HAP-1 (cell line): ENCODE data around the gene NUDT19.
"Not testable (repeated sequence)": the region's sequence is repeated elsewhere in the genome, so short reads cannot be mapped to it uniquely, and the experiment has no call there.

Experiments
- DNase-seq, 2 experiments: peaks; one replicate each; pipeline ENCODE4 v3.0.0-alpha.2; 2016 to 2020; ENCODE audit warnings: low spot score in 2 of 2
- H3K27me3 ChIP-seq: fragments of 250-450 bp; sonication (Bioruptor Pico); 2 replicates; pipeline ENCODE4 v1.5.1; 2020; ENCODE audit warnings: low read depth, mild to moderate bottlenecking, moderate library complexity
- H3K36me3 ChIP-seq: fragments of 250-450 bp; sonication (Bioruptor Pico); replicated peaks from 2 replicates; pipeline ENCODE4 v1.5.1; 2020; ENCODE audit warnings: mild to moderate bottlenecking
- H3K4me1 ChIP-seq: fragments of 250-450 bp; sonication (Bioruptor Pico); 2 replicates; pipeline ENCODE4 v1.5.1; 2020; ENCODE audit warnings: mild to moderate bottlenecking
- H3K4me3 ChIP-seq: fragments of 250-450 bp; sonication (Bioruptor Pico); 2 replicates; pipeline ENCODE4 v1.5.1; 2020; ENCODE audit warnings: mild to moderate bottlenecking, moderate library complexity
- H3K9me3 ChIP-seq: fragments of 250-450 bp; sonication (Bioruptor Pico); 2 replicates; pipeline ENCODE4 v1.5.1; 2020; ENCODE audit warnings: mild to moderate bottlenecking, moderate library complexity
- in situ Hi-C: fragments of 300-500 bp; cut with MboI; formaldehyde crosslinking; loops from 3 replicates; pipeline ENCODE4 v1.14.3; 2020; ENCODE audit warnings: low sequenced_read_pairs, inconsistent platforms, mixed read lengths

Gene NUDT19

GRCh38 chr19:32700129-32700528 lies 8.5 kb downstream of the NUDT19 start:
- H3K4me3 ChIP-seq, H3K4me1 ChIP-seq, DNase-seq, in situ Hi-C loops, H3K27me3 ChIP-seq: not testable (repeated sequence)
- Histone ChIP-seq H3K36me3 (peaks cover 76% of the 10 kb centered on the region), H3K9me3 (peaks cover 15% of the 10 kb centered on the region; the same call in 1 of the 2 replicates)

GRCh38 chr19:32702010-32702409 lies 10.4 kb downstream of the NUDT19 start:
- no peak for DNase-seq
- H3K27me3 ChIP-seq: no peaks in the 10 kb centered on the region
- H3K36me3 ChIP-seq: peaks cover 69% of the 10 kb centered on the region
- H3K9me3 ChIP-seq: peaks cover 15% of the 10 kb centered on the region; the same call in 1 of the 2 replicates
- H3K4me3 ChIP-seq: no peak overlapping the region
- H3K4me1 ChIP-seq: no peaks in the 10 kb centered on the region
- in situ Hi-C loops: no loop called here

- Histone ChIP-seq H3K36me3 (peaks cover 57% of the 10 kb centered on the region), H3K9me3 (peaks cover 15% of the 10 kb centered on the region; the same call in 1 of the 2 replicates)
- H3K27me3 ChIP-seq, in situ Hi-C loops, H3K4me3 ChIP-seq, DNase-seq, H3K4me1 ChIP-seq: not testable (repeated sequence)
Measured at GRCh38 chr19:32704006-32704405, 12.4 kb downstream of the NUDT19 start.

GRCh38 chr19:32708457-32708856 lies 16.8 kb downstream of the NUDT19 start:
- Histone ChIP-seq H3K4me1 (no peaks in the 10 kb centered on the region), H3K4me3 (no peak overlapping the region), H3K9me3 (peaks cover 10% of the 10 kb centered on the region; the same call in 1 of the 2 replicates), H3K27me3 (no peaks in the 10 kb centered on the region), H3K36me3 (peaks cover 51% of the 10 kb centered on the region)
- no peak for DNase-seq
- in situ Hi-C loops: no loop called here

GRCh38 chr19:32709032-32709431 lies 17.4 kb downstream of the NUDT19 start:
- no peak for DNase-seq
- no peak overlapping the region for H3K4me3 ChIP-seq
- peaks cover 48% of the 10 kb centered on the region for H3K36me3 ChIP-seq
- no peaks in the 10 kb centered on the region for H3K27me3 ChIP-seq
- in situ Hi-C loops: no loop called here
- no peaks in the 10 kb centered on the region for H3K4me1 ChIP-seq
- H3K9me3 ChIP-seq: peaks cover 6% of the 10 kb centered on the region; the same call in 1 of the 2 replicates

GRCh38 chr19:32711747-32712146 lies 20.1 kb downstream of the NUDT19 start:
- DNase-seq: no peak
- no peaks in the 10 kb centered on the region for H3K9me3 ChIP-seq
- H3K36me3 ChIP-seq: peaks cover 39% of the 10 kb centered on the region
- no peak overlapping the region for H3K4me3 ChIP-seq
- H3K4me1 ChIP-seq: no peaks in the 10 kb centered on the region
- in situ Hi-C loops: no loop called here
- H3K27me3 ChIP-seq: no peaks in the 10 kb centered on the region

GRCh38 chr19:32716203-32716602 lies 24.6 kb downstream of the NUDT19 start:
- H3K27me3 ChIP-seq, H3K4me3 ChIP-seq, in situ Hi-C loops, H3K9me3 ChIP-seq, DNase-seq, H3K4me1 ChIP-seq: not testable (repeated sequence)
- peaks cover 25% of the 10 kb centered on the region for H3K36me3 ChIP-seq

GRCh38 chr19:32717496-32717895 lies 25.9 kb downstream of the NUDT19 start:
- H3K36me3 ChIP-seq: peaks cover 16% of the 10 kb centered on the region
- H3K4me1 ChIP-seq: no peaks in the 10 kb centered on the region
- no peaks in the 10 kb centered on the region for H3K9me3 ChIP-seq
- in situ Hi-C loops: no loop called here
- no peak overlapping the region for H3K4me3 ChIP-seq
- no peak for DNase-seq
- no peaks in the 10 kb centered on the region for H3K27me3 ChIP-seq

GRCh38 chr19:32718286-32718685 lies 26.7 kb downstream of the NUDT19 start:
- DNase-seq: no peak
- H3K4me3 ChIP-seq: no peak overlapping the region
- H3K27me3 ChIP-seq: no peaks in the 10 kb centered on the region
- H3K4me1 ChIP-seq: no peaks in the 10 kb centered on the region
- peaks cover 10% of the 10 kb centered on the region for H3K36me3 ChIP-seq
- H3K9me3 ChIP-seq: no peaks in the 10 kb centered on the region
- in situ Hi-C loops: no loop called here

- H3K9me3 ChIP-seq: no peaks in the 10 kb centered on the region
- peaks cover 4% of the 10 kb centered on the region for H3K36me3 ChIP-seq
- no peaks in the 10 kb centered on the region for H3K27me3 ChIP-seq
- no peaks in the 10 kb centered on the region for H3K4me1 ChIP-seq
- in situ Hi-C loops: no loop called here
- H3K4me3 ChIP-seq: no peak within 1 kb of the TSS
- DNase-seq: peak in 1 of 2 experiments; percentile 25
Measured at GRCh38 chr19:32719611-32720059, 28.0 kb downstream of the NUDT19 start, which contains the start of gene TDRD12. TDRD12 (plus strand) TSS chr19:32719767; CDS start chr19:32720073, 306 bp downstream.

- in situ Hi-C loops: no loop called here
- no peak overlapping the region for H3K4me3 ChIP-seq
- no peaks in the 10 kb centered on the region for H3K9me3 ChIP-seq
- DNase-seq: no peak
- no peaks in the 10 kb centered on the region for H3K27me3 ChIP-seq
- no peaks in the 10 kb centered on the region for H3K4me1 ChIP-seq
- H3K36me3 ChIP-seq: 0 out of 2 replicates have a peak, but pooled peaks cover 4% of the 10 kb centered on the region
Measured at GRCh38 chr19:32720216-32720935, 28.8 kb downstream of the NUDT19 start.

- DNase-seq: no peak
- H3K27me3 ChIP-seq: no peaks in the 10 kb centered on the region
- no peaks in the 10 kb centered on the region for H3K4me1 ChIP-seq
- no peak overlapping the region for H3K4me3 ChIP-seq
- no peaks in the 10 kb centered on the region for H3K9me3 ChIP-seq
- in situ Hi-C loops: no loop called here
- 0 out of 2 replicates have a peak, but pooled peaks cover 4% of the 10 kb centered on the region for H3K36me3 ChIP-seq
Measured at GRCh38 chr19:32720936-32721250, 29.3 kb downstream of the NUDT19 start.

GRCh38 chr19:32735936-32736335 lies 44.3 kb downstream of the NUDT19 start:
- Histone ChIP-seq H3K36me3 (no peaks in the 10 kb centered on the region), H3K27me3 (no peaks in the 10 kb centered on the region; the same call in 1 of the 2 replicates), H3K4me1 (no peaks in the 10 kb centered on the region), H3K4me3 (no peak overlapping the region), H3K9me3 (no peaks in the 10 kb centered on the region)
- DNase-seq: no peak
- in situ Hi-C loops: no loop called here

GRCh38 chr19:32743021-32743420 lies 51.4 kb downstream of the NUDT19 start:
- H3K9me3 ChIP-seq: no peaks in the 10 kb centered on the region
- in situ Hi-C loops: no loop called here
- H3K4me1 ChIP-seq: no peaks in the 10 kb centered on the region
- H3K4me3 ChIP-seq: no peak overlapping the region
- no peaks in the 10 kb centered on the region for H3K36me3 ChIP-seq
- no peak for DNase-seq
- peaks cover 3% of the 10 kb centered on the region; the same call in 1 of the 2 replicates for H3K27me3 ChIP-seq
